Bone marrow (tissue), 2 donors: Measurements from ENCODE around the gene MYL12B.
"Not testable (repeated sequence)": the region's sequence is repeated elsewhere in the genome, so short reads cannot be mapped to it uniquely, and the experiment has no call there.

Experiments
- DNase-seq, 2 donors: peaks; one replicate each; lab custom pipeline; 2025; lab: John Stamatoyannopoulos, UW

MYL12B gene

DNA sequence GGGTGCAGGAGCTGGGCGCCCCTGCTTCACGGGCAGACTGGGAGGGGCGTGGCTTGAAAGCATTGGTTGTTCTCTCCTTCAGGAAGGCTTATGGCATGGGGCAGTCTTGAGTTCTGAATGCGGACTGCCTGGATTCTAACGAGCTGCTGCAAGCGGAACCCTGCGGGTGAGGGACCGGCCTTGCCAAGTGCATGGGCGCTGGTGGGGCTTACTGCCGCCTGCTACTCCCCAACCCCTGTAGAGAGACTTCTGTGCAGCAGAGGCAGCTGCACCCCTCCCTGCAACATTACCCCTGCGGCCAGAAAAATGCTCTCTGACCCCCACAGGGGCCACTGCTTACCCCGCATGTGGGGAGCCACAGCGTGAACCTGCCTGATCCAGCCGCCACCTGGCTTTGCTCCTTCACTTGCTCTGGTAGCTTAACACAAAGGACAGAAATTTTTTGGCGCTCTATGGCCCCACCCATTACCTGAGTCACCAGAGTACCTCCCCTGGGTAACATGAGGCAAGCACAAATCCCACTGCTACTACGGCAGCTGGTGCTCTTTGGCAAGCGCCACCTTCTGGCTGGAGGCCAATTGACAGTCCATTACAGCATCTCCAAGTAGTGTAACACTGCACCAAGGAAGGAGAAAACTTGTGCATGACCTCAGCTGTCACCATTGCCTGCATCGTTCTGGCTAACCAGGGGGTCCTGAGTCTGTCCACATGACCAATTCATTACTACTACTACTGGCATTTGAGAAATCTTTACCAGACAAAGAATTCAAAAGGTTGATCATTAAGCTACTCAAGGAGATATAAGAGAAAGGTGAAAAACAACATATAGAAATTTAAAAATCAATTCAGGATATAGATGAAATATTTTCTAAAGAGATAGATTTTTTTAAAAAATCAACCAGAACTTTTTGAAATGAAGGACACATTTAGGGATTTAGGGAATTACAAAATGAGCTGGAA is 35.4 kb downstream of the MYL12B start:
- DNase-seq: peak; percentile 63 to 91

- no peak for DNase-seq
These were observed 42.9 kb downstream of the MYL12B start for GRCh38 chr18:3304832-3305231.

- no peak for DNase-seq
These were observed 43.4 kb downstream of the MYL12B start for GRCh38 chr18:3305354-3305762.

DNA sequence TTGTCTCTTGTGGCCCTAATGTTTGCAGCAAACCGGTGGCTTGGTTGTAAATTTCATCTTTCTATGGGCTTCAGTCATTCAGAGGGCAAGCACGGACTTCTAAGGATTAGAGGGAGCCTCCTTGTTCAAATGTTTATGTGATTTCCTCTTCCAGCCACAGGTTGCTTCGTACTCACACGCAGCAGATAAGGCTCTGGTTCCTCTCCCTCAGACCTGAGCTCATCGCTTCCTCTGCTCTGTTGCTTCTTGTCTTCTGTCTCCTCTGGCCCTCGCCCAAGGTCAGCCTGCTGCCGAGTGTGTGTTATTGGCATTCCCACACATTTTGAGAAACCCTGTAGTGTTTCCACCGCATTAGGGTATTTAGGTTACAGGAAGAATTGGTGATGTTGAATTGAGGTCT is 44.0 kb downstream of the MYL12B start:
- DNase-seq: no peak

- no peak for DNase-seq
These were observed 44.5 kb downstream of the MYL12B start for GRCh38 chr18:3306391-3306790.

DNA sequence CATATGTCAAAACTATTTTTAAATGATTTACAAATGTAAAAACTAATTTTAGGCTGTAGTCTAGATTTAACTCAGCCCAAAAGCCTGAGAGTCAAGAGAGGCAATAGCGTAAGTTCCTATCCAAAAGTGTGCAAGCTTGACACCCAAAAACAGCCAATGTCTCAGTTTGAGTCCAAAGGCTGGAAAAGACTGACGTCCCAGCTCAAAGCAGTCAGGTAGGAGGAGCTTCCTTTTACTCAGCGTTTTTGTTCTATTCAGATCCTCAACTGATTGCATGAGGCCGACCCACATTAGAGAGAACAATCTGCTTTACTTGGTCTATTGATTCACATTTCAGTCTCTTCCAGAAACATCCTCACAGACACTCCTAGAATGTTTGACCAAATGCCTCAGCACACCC is 51.8 kb downstream of the MYL12B start:
- DNase-seq: no peak

DNA sequence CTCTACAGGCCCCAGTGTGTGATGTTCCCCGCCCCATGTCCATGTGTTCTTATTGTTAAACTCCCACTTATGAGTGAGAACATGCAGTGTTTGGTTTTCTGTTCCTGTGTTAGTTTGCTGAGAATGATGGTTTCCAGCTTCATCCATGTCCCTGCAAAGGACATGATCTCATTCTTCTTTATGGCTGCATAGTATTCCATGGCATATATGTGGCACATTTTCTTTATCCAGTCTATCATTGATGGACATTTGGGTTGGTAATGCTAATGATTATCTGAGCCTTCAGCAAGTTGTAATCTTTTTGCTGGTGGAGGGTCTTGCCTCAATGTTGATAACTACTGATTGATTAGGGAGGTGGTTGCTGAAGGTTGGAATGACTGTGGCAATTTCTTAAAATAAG is 53.4 kb downstream of the MYL12B start:
- DNase-seq: not testable (repeated sequence)

- DNase-seq: no peak
These were observed 57.5 kb downstream of the MYL12B start for GRCh38 chr18:3319399-3319798.

GRCh38 chr18:3319894-3320454 is 58.0 kb downstream of the MYL12B start:
- no peak for DNase-seq

- DNase-seq: peak in 1 of 2 donors; percentile 4
These were observed 59.3 kb downstream of the MYL12B start for GRCh38 chr18:3321133-3321812.

DNA sequence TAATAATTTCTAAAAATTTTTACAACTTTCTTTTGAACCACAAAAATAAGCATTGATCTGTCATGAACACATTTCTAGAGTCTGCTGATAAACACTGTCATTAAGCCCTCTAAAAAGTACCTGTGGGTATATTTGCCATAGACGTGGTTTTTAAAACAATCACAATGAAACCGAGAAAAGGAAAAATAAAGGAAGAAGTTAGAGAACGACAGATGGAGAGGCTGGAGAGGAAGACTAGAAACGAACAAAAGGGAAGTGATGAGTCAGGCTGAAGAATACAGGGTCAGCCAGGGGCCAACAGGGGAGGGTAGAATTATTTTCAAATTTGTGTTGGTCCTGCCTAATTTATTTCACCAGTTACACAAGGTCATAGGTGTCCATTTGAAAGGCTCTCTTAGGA is 62.0 kb downstream of the MYL12B start:
- DNase-seq: no peak
